Dendritic cell treated with granulocyte-macrophage colony-stimulating factor and Interleukin-4, amounts not matched to agents 40 ng/mL and 50 ng/mL, for 4 days (primary cell): Measurements from ENCODE around the gene SHBG.
"Not testable (repeated sequence)": the region's sequence is repeated elsewhere in the genome, so short reads cannot be mapped to it uniquely, and the experiment has no call there.

Experiments used
- H3K27ac Mint-ChIP-seq: one replicate; pipeline ENCODE4 v1.8.0; 2022; ENCODE audit warnings: mild to moderate bottlenecking, mixed read lengths
- H3K27me3 Mint-ChIP-seq: one replicate; pipeline ENCODE4 v1.8.0; 2022; ENCODE audit warnings: mild to moderate bottlenecking, mixed read lengths
- H3K36me3 Mint-ChIP-seq: one replicate; pipeline ENCODE4 v1.8.0; 2022; ENCODE audit warnings: low read depth, mixed read lengths
- H3K4me1 Mint-ChIP-seq: one replicate; pipeline ENCODE4 v1.8.0; 2022; ENCODE audit warnings: low read depth, mixed read lengths
- H3K4me3 Mint-ChIP-seq: one replicate; pipeline ENCODE4 v1.8.0; 2022; ENCODE audit warnings: mild to moderate bottlenecking, moderate library complexity, mixed read lengths
- H3K9me3 Mint-ChIP-seq: one replicate; pipeline ENCODE4 v1.8.0; 2022; ENCODE audit warnings: mixed read lengths
- intact Hi-C: fragments of 100-400 bp; cut with micrococcal nuclease; formaldehyde crosslinking; loops from one replicate; pipeline ENCODE4 v1.15.0; 2022

The SHBG gene

DNA sequence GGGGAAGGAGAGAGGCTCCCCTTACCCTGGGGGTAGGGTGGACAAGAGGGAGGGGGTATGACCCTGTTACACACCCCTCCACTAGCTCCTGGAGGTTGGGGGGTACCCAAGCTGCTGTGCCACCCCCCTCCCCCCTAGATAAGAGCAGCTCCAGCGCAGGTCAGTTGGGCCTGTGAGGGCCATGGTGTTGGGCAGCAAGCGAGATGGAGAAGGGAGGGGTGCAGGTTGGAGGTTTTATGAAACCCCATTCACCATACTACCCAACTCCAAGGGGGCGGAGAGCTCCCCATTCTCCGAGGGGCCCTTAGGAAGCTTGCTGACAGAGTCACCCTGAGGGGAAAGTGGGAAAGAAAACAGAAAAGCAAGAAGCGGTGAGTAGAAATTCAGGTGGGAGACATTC, 38.3 kb upstream of the SHBG start:
- Mint-ChIP-seq H3K36me3 (peaks cover 94% of the 10 kb centered on the region), H3K4me3 (no peak overlapping the region), H3K27me3 (no peaks in the 10 kb centered on the region), H3K9me3 (no peaks in the 10 kb centered on the region), H3K4me1 (peaks cover 32% of the 10 kb centered on the region), H3K27ac (peak overlapping the region; percentile 18)
- intact Hi-C loops = no loop called here

DNA sequence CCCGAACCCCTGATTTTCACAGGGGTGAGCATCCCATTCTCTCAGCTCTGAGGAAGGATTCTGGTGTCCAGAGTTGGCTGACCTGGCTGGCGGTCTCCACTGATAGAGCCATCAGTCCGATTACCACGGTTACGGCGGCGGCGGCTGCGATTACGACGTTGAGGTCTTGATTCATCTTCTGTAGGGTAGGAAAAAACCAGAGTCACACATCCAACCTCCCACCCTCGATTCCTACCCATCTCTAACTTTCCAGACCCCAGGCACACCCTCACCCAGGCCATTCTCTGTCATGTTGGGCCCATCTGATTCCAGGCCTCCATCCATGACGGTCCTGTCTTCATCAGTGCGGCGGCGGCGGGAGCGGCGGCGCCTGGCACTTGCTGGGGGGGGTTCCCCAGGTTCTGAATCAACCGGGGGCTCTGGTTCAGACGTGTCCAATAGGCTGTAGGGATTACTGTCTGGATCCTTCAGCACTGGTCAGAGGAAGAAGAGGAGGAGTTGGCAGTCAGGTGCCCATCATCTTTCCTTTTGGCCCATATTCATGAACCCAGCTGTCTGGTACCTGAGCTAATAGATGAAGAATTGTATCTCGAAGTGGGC, 37.4 kb upstream of the SHBG start:
- H3K4me1 Mint-ChIP-seq = peaks cover 23% of the 10 kb centered on the region
- H3K9me3 Mint-ChIP-seq = no peaks in the 10 kb centered on the region
- H3K27ac Mint-ChIP-seq = no peak overlapping the region
- intact Hi-C loops = no loop called here
- H3K4me3 Mint-ChIP-seq = no peak overlapping the region
- no peaks in the 10 kb centered on the region for H3K27me3 Mint-ChIP-seq
- H3K36me3 Mint-ChIP-seq = peaks cover 94% of the 10 kb centered on the region

DNA sequence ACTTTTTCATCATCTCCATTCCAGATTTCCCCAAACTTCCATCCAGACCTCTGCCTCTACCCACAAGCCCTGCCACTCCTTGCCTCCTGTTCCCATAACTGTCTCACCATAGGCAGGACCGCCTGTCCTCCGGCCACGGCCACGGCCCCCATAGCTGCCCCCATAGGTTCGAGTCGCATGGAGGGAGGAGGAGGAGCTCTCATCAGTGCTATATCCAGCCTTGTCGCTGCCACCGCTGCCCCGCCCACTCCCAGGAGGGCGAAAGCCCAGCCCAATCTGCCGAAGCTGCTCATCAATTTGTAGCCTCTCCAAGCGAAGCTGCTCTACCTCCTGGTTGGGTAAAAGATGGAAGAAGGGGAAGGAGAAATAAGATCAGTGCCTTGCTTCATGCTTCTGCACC, 36.6 kb upstream of the SHBG start:
- peaks cover 15% of the 10 kb centered on the region for H3K4me1 Mint-ChIP-seq
- peaks cover 93% of the 10 kb centered on the region for H3K36me3 Mint-ChIP-seq
- H3K27me3 Mint-ChIP-seq = no peaks in the 10 kb centered on the region
- no peak overlapping the region for H3K27ac Mint-ChIP-seq
- intact Hi-C loops = no loop called here
- H3K4me3 Mint-ChIP-seq = no peak overlapping the region
- no peaks in the 10 kb centered on the region for H3K9me3 Mint-ChIP-seq

- H3K9me3 Mint-ChIP-seq, intact Hi-C loops, H3K4me1 Mint-ChIP-seq, H3K27ac Mint-ChIP-seq, H3K4me3 Mint-ChIP-seq, H3K27me3 Mint-ChIP-seq: not testable (repeated sequence)
- peaks cover 96% of the 10 kb centered on the region for H3K36me3 Mint-ChIP-seq
Observed at GRCh38 chr17:7597561-7597960, 32.4 kb upstream of the SHBG start.

- Mint-ChIP-seq H3K36me3 (peaks cover 76% of the 10 kb centered on the region), H3K27ac (no peak overlapping the region), H3K27me3 (no peaks in the 10 kb centered on the region), H3K4me3 (no peak overlapping the region), H3K4me1 (peaks cover 23% of the 10 kb centered on the region), H3K9me3 (no peaks in the 10 kb centered on the region)
- intact Hi-C loops = no loop called here
Observed at GRCh38 chr17:7606280-7606679, 23.7 kb upstream of the SHBG start.

GRCh38 chr17:7610641-7611040, 19.3 kb upstream of the SHBG start:
- no peaks in the 10 kb centered on the region for H3K27me3 Mint-ChIP-seq
- H3K36me3 Mint-ChIP-seq = peaks cover 58% of the 10 kb centered on the region
- H3K27ac Mint-ChIP-seq = no peak overlapping the region
- no peak overlapping the region for H3K4me3 Mint-ChIP-seq
- H3K9me3 Mint-ChIP-seq = no peaks in the 10 kb centered on the region
- H3K4me1 Mint-ChIP-seq = peaks cover 52% of the 10 kb centered on the region
- intact Hi-C loops = no loop called here

DNA sequence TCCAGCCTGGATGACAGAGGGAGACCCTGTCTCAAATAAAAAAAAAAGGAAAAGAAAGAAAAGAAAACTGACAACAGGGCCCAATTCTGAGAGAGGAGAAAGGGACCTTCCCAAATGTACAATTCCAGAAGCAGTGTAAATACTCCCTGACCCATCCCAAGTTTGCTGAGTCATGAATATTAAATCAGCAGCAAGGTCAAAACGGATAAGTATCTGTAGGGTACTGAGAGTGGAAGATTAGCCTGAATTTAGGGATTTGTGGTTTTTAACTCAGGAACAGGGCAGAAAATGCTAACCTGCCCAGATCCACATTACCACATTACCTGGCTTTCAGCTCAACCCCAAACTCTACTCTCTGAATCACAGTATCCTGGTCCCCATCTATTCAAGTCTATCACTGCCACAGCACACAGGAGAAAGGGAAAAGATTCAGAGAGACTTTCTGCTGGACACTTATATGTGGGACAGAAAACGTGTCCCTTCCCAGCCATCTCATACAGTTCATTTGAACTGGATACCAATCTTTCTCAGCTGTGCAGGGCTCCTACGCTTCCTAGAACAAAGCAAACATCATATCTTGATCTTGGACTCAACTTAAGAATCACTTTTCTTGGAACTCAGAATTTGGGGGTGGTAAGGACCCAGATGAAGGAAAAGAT, 18.2 kb upstream of the SHBG start:
- intact Hi-C loops = no loop called here

GRCh38 chr17:7612294-7612640, 17.7 kb upstream of the SHBG start:
- H3K9me3 Mint-ChIP-seq = no peaks in the 10 kb centered on the region
- peaks cover 47% of the 10 kb centered on the region for H3K4me1 Mint-ChIP-seq
- H3K27me3 Mint-ChIP-seq = no peaks in the 10 kb centered on the region
- peak overlapping the region; percentile 28 for H3K27ac Mint-ChIP-seq
- intact Hi-C loops = no loop called here
- peaks cover 48% of the 10 kb centered on the region for H3K36me3 Mint-ChIP-seq
- peak overlapping the region; percentile 55 for H3K4me3 Mint-ChIP-seq

More for the DNA sequence above, 18.2 kb upstream of the SHBG start:
- H3K9me3 Mint-ChIP-seq = no peaks in the 10 kb centered on the region
- peak overlapping the region; percentile 55 for H3K4me3 Mint-ChIP-seq
- peaks cover 47% of the 10 kb centered on the region for H3K4me1 Mint-ChIP-seq
- H3K36me3 Mint-ChIP-seq = peaks cover 48% of the 10 kb centered on the region
- peak overlapping the region; percentile 28 for H3K27ac Mint-ChIP-seq
- H3K27me3 Mint-ChIP-seq = no peaks in the 10 kb centered on the region

DNA sequence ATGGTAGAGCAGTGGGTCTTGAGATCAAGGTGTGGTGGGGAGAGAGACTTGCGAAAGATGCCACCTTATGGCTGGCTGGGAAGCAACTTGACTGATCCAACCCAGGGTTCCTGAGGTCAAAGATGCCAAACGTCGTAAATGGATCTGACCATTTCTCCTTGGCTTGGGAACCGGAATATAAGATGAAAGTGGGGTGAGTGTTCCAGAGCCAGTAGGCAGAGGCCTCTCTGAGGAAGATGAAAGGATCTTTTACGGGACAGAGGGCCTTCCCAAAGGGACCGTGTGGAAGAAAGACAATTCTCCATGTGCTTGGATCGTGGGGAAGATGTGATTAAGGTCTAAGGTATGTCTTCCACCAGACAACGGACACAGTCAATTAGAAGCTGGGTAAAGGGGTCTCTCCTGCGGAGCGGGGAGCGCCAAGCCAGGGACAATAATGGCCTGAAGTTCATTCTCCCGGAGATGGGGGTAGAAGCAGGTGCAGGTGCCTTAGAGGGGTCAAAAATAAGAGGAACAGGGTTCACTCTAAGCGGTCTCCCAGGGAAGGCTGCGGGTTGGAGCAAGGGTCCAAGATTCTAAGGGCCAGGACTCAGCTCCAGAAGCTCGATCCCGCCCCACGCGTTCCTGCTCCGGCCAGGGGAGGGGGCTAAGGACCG, 16.0 kb upstream of the SHBG start:
- peak overlapping the region; percentile 80 for H3K27ac Mint-ChIP-seq
- intact Hi-C loops = no loop called here
- H3K36me3 Mint-ChIP-seq = peaks cover 41% of the 10 kb centered on the region
- H3K9me3 Mint-ChIP-seq = no peaks in the 10 kb centered on the region
- H3K27me3 Mint-ChIP-seq = no peaks in the 10 kb centered on the region
- H3K4me3 Mint-ChIP-seq = peak overlapping the region; percentile 92
- peaks cover 52% of the 10 kb centered on the region for H3K4me1 Mint-ChIP-seq

- no peaks in the 10 kb centered on the region for H3K9me3 Mint-ChIP-seq
- no peaks in the 10 kb centered on the region for H3K27me3 Mint-ChIP-seq
- H3K4me3 Mint-ChIP-seq = peak within 1 kb of the TSS; percentile 92
- H3K4me1 Mint-ChIP-seq = peaks cover 47% of the 10 kb centered on the region
- intact Hi-C loops = loop anchor here (1.0 kb wide), 1 partner anchor 13 kb away; the partner anchor contains the start of gene SAT2
- H3K36me3 Mint-ChIP-seq = peaks cover 37% of the 10 kb centered on the region
- H3K27ac Mint-ChIP-seq = peak within 1 kb of the TSS; percentile 80
Observed at GRCh38 chr17:7614425-7615264, 15.3 kb upstream of the SHBG start, which contains the start of gene FXR2. FXR2 (minus strand) TSS chr17:7614897; CDS start chr17:7614532, 365 bp downstream.

GRCh38 chr17:7615265-7615747, 14.6 kb upstream of the SHBG start:
- intact Hi-C loops = loop anchor here (1.0 kb wide), 1 partner anchor 12 kb away; the partner anchor contains the start of gene SAT2
- Mint-ChIP-seq H3K4me3 (peak overlapping the region; percentile 92), H3K36me3 (peaks cover 35% of the 10 kb centered on the region), H3K27me3 (no peaks in the 10 kb centered on the region), H3K27ac (peak overlapping the region; percentile 80), H3K4me1 (peaks cover 43% of the 10 kb centered on the region), H3K9me3 (no peaks in the 10 kb centered on the region)

DNA sequence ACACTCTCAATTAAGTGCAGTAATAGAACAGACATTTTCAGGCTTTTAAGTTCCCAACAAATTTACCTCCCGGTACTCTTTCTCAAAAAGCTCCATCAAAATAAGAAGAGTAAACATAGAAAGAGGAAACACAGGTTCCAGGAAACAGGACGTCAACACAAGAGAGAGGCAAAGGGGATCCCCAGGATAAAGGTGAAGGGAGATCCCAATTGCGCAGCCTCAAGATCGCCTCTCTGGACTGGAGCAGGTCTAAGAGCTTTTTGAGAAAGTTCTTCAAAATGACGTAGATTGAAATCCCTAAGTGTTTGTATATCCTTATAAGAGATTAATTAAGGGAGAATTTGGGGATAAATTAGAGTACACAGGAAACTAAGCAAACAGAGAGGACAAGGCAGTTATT, 11.3 kb upstream of the SHBG start:
- Mint-ChIP-seq H3K4me3 (no peak overlapping the region), H3K4me1 (peaks cover 11% of the 10 kb centered on the region), H3K9me3 (no peaks in the 10 kb centered on the region), H3K36me3 (peaks cover 14% of the 10 kb centered on the region), H3K27ac (no peak overlapping the region), H3K27me3 (no peaks in the 10 kb centered on the region)
- intact Hi-C loops = no loop called here

GRCh38 chr17:7620835-7621234, 9.1 kb upstream of the SHBG start:
- Mint-ChIP-seq H3K27me3 (no peaks in the 10 kb centered on the region), H3K4me3 (no peak overlapping the region), H3K27ac (no peak overlapping the region), H3K9me3 (no peaks in the 10 kb centered on the region), H3K36me3 (peaks cover 16% of the 10 kb centered on the region), H3K4me1 (peaks cover 9% of the 10 kb centered on the region)
- intact Hi-C loops = no loop called here
